Left forelimb (tissue), 1 donor: ENCODE measurements around the gene HDDC2.
A peak's percentile ranks its signal among the peaks of the same experiment; 100 is the strongest.

Experiments
- DNase-seq: peaks from one replicate; pipeline ENCODE4 v3.0.0-alpha.2; 2018; ENCODE audit warnings: low spot score

The HDDC2 gene

GRCh38 chr6:125301435-125302391, at the start of gene HDDC2:
HDDC2 (minus strand) TSS chr6:125301967; CDS start chr6:125301932, 35 bp downstream.
- DNase-seq: peak; percentile 85

GRCh38 chr6:125346926-125347563, 45.3 kb upstream of the HDDC2 start:
- no peak for DNase-seq

- DNase-seq: no peak
These were observed 44.6 kb upstream of the HDDC2 start for GRCh38 chr6:125346201-125346925.

GRCh38 chr6:125341460-125341859, 39.7 kb upstream of the HDDC2 start:
- no peak for DNase-seq

GRCh38 chr6:125340991-125341390, 39.2 kb upstream of the HDDC2 start:
- no peak for DNase-seq

GRCh38 chr6:125340175-125340835, 38.5 kb upstream of the HDDC2 start:
- DNase-seq: no peak

- no peak for DNase-seq
These were observed 37.9 kb upstream of the HDDC2 start for GRCh38 chr6:125339653-125340052.

GRCh38 chr6:125338381-125338780, 36.6 kb upstream of the HDDC2 start:
- DNase-seq: no peak

GRCh38 chr6:125337706-125338105, 35.9 kb upstream of the HDDC2 start:
- no peak for DNase-seq

GRCh38 chr6:125332664-125333063, 30.9 kb upstream of the HDDC2 start:
- DNase-seq: no peak

GRCh38 chr6:125325586-125325985, 23.8 kb upstream of the HDDC2 start:
- no peak for DNase-seq

- DNase-seq: no peak
These were observed 21.6 kb upstream of the HDDC2 start for GRCh38 chr6:125323376-125323775.

GRCh38 chr6:125316621-125317020, 14.9 kb upstream of the HDDC2 start:
- no peak for DNase-seq

GRCh38 chr6:125315548-125315947, 13.8 kb upstream of the HDDC2 start:
- DNase-seq: no peak

GRCh38 chr6:125314009-125314581, 12.3 kb upstream of the HDDC2 start:
- no peak for DNase-seq

- DNase-seq: no peak
These were observed 11.2 kb upstream of the HDDC2 start for GRCh38 chr6:125312950-125313349.

- no peak for DNase-seq
These were observed 10.7 kb upstream of the HDDC2 start for GRCh38 chr6:125312478-125312877.

GRCh38 chr6:125310994-125311649, 9.4 kb upstream of the HDDC2 start:
- DNase-seq: no peak

GRCh38 chr6:125307964-125308615, 6.3 kb upstream of the HDDC2 start:
- DNase-seq: no peak

GRCh38 chr6:125307150-125307838, 5.5 kb upstream of the HDDC2 start:
- DNase-seq: no peak
